K562 (cell line): ENCODE results near the gene NPR2. TPM values are rescaled to one million over a fixed set of nuclear protein-coding genes. Genes with fewer than 3 reads are reported as not detected.

Source experiments
- ATAC-seq: fragments of 200-7000 bp; cut with Tn5 transposase; 3 replicates; pipeline ENCODE4 v1.9.1; 2020; ENCODE audit warnings: moderate library complexity
- BruUV-seq: library from RNA; stranded (reverse); fragments of 400-500 nt; replicated peaks from 2 replicates; lab custom pipeline; 2021; lab: Mats Ljungman, UMichigan
- CTCF ChIA-PET: fragments of 300-600 bp; formaldehyde crosslinking; extraction: SDS; loops from one replicate; lab custom pipeline; 2021; ENCODE audit warnings: low intra/inter-chr PET ratio; lab: Yijun Ruan, JAX
- POLR2A ChIA-PET: fragments of 300-600, 350-650 bp; sonication (Branson Sonifier 250); formaldehyde crosslinking; extraction: SDS; loops from one replicate; lab custom pipeline; 2021; ENCODE audit warnings: antibody characterized with exemption, inconsistent platforms; lab: Yijun Ruan, JAX
- DNase-seq, 4 experiments: peaks; one replicate each; pipeline versions ENCODE4 v3.0.0 to v3.0.0-alpha.2; 2011 to 2018; ENCODE audit warnings: low spot score in 3 of 4, mixed read lengths in 3 of 4; ENCODE audit errors: extremely low read depth in 1 of 4
- FAIRE-seq: peaks from 2 replicates; lab custom pipeline; 2011; peaks lifted over from hg19 to GRCh38; lab: Jason Lieb, UNC
- H2AFZ ChIP-seq: 2 replicates; pipeline ENCODE4 v1.6.0; 2011; ENCODE audit warnings: low read depth, low read length, control low read depth, inconsistent platforms
- H3K27ac ChIP-seq: fragments of 200-600 bp; 3 replicates; pipeline ENCODE4 v1.8.0; 2011; ENCODE audit warnings: low read depth, mild to moderate bottlenecking, control low read depth, inconsistent platforms, low read length, moderate library complexity, mixed read lengths; ENCODE audit errors: extremely low read depth
- H3K27me3 ChIP-seq, 2 experiments: fragments of 300-600 bp in 1 of 2; 2 replicates in 1 of 2; 3 replicates in 1 of 2; pipeline versions ENCODE4 v1.6.0 to v1.8.0; 2011; ENCODE audit warnings: inconsistent platforms in 2 of 2, low read length in 2 of 2, mild to moderate bottlenecking in 1 of 2, mixed read lengths in 1 of 2, moderate library complexity in 1 of 2; ENCODE audit not compliant: control insufficient read depth in 2 of 2, insufficient read depth in 2 of 2
- H3K36me3 ChIP-seq: fragments of 300-600 bp; 3 replicates; pipeline ENCODE4 v1.8.0; 2011; ENCODE audit warnings: mild to moderate bottlenecking, low read length, inconsistent platforms; ENCODE audit not compliant: control insufficient read depth, insufficient read depth
- H3K4me1 ChIP-seq, 2 experiments: fragments of 200-600 bp in 1 of 2; replicated peaks in 1 of 2; 2 replicates in 1 of 2; 3 replicates in 1 of 2; pipeline versions ENCODE4 v1.5.1 to v1.8.0; 2011; ENCODE audit warnings: inconsistent platforms in 2 of 2, low read length in 2 of 2, mild to moderate bottlenecking in 1 of 2, mixed read lengths in 1 of 2, moderate library complexity in 1 of 2; ENCODE audit not compliant: control insufficient read depth in 2 of 2, insufficient read depth in 2 of 2
- H3K4me2 ChIP-seq: 2 replicates; pipeline ENCODE4 v1.6.1; 2011; ENCODE audit warnings: low read length, control low read depth, inconsistent platforms, mixed read lengths; ENCODE audit not compliant: insufficient read depth
- H3K4me3 ChIP-seq: fragments of 200-600 bp; sonication (generic), shearing (Covaris generic); 2 replicates; pipeline ENCODE4 v1.5.1; 2016; ENCODE audit warnings: control low read depth, inconsistent platforms
- H3K79me2 ChIP-seq: fragments of 200-600 bp; 3 replicates; pipeline ENCODE4 v1.8.0; 2011; ENCODE audit warnings: low read length, inconsistent platforms; ENCODE audit not compliant: control insufficient read depth, insufficient read depth
- H3K9ac ChIP-seq, 2 experiments: 2 replicates each; pipeline versions ENCODE4 v1.6.0 to v1.6.1; 2011; ENCODE audit warnings: low read depth in 2 of 2, low read length in 2 of 2, control low read depth in 1 of 2, inconsistent platforms in 1 of 2, mild to moderate bottlenecking in 1 of 2, mixed read lengths in 1 of 2; ENCODE audit not compliant: insufficient read depth in 1 of 2
- H3K9me1 ChIP-seq: one replicate; pipeline ENCODE4 v1.6.0; 2011; ENCODE audit warnings: inconsistent platforms, mild to moderate bottlenecking, low read length, moderate library complexity; ENCODE audit not compliant: control insufficient read depth, insufficient read depth
- H3K9me3 ChIP-seq: replicated peaks from 2 replicates; pipeline ENCODE4 v1.5.1; 2011; ENCODE audit warnings: low read depth, low read length, inconsistent platforms; ENCODE audit not compliant: control insufficient read depth, insufficient read depth
- H4K20me1 ChIP-seq: replicated peaks from 2 replicates; pipeline ENCODE4 v1.6.1; 2011; ENCODE audit warnings: low read length, inconsistent platforms, mixed read lengths; ENCODE audit not compliant: control insufficient read depth, insufficient read depth
- BRD4 ChIP-seq: fragments of 200-600 bp; sonication (generic); IDR thresholded peaks from 2 replicates; pipeline ENCODE4 v1.6.1; 2017; ENCODE audit warnings: inconsistent platforms
- CBFB ChIP-seq: sonication (generic); formaldehyde crosslinking; IDR thresholded peaks from 2 replicates; pipeline ENCODE4 v1.4.0; 2020; ENCODE audit warnings: mild to moderate bottlenecking, missing genetic modification reagents
- MEF2D ChIP-seq: conservative IDR thresholded peaks from 2 replicates; pipeline ENCODE4 v1.6.1; 2016; ENCODE audit warnings: low read depth, missing genetic modification characterization, missing compliant biosample characterization
- PPARD ChIP-seq: fragments of 250-450 bp; sonication (Bioruptor Pico); IDR thresholded peaks from 2 replicates; pipeline ENCODE4 v1.8.0; 2022; ENCODE audit warnings: inconsistent platforms, mild to moderate bottlenecking, moderate library complexity
- PRMT5 ChIP-seq: sonication (generic); formaldehyde crosslinking; IDR thresholded peaks from 2 replicates; pipeline ENCODE4 v1.5.0; 2020; ENCODE audit warnings: missing genetic modification reagents
- RBM39 ChIP-seq: fragments of 200-400 bp; formaldehyde crosslinking; optimal IDR thresholded peaks from 2 replicates; pipeline ENCODE3; 2018; ENCODE audit warnings: low read depth, low read length
- ZBTB8A ChIP-seq: fragments of 450-650 bp; IDR thresholded peaks from 2 replicates; pipeline ENCODE4 v1.6.1; 2018; ENCODE audit warnings: mild to moderate bottlenecking, moderate library complexity; ENCODE audit not compliant: partially characterized antibody
- ZNF766 ChIP-seq: fragments of 200-800 bp; sonication (Bioruptor generic); conservative IDR thresholded peaks from 2 replicates; pipeline ENCODE4 v1.6.1; 2016; ENCODE audit warnings: missing genetic modification characterization, missing compliant biosample characterization
- WGBS: fragments of 100-300 bp; shearing (Covaris generic); methylation state at CpG from one replicate; pipeline ENCODE4 v1.1.6; 2016; ENCODE audit warnings: low coverage, mixed read lengths; ENCODE audit not compliant: insufficient coverage; ENCODE audit errors: missing lambda C conversion rate; 5-methylcytosine and 5-hydroxymethylcytosine counted together
- in situ Hi-C: fragments of 300-500 bp; cut with MboI; formaldehyde crosslinking; loops from 4 replicates; pipeline ENCODE4 v1.15.0; 2018; ENCODE audit warnings: inconsistent platforms, mixed read lengths
- intact Hi-C: fragments of 100-400 bp; cut with micrococcal nuclease; formaldehyde crosslinking; loops from 2 replicates; pipeline ENCODE4 v1.14.2; 2022
- polyA plus RNA-seq, 8 experiments: library from polyadenylated mRNA; depleted of rRNA in 4 of 8; stranded (reverse) in 5 of 8; unstranded in 3 of 8; fragments of >200 nt; fragmentation: Nextera tagmentation in 2 of 8; fragmentation: Illumina TruSeq in 1 of 8; extraction: Ambion mirVana in 2 of 8; extraction: Trizol in 1 of 8; gene quantifications; 2 replicates each; pipeline versions ENCODE4 v1.2.1 to v1.2.3, GENCODE V29; 2011 to 2014; ENCODE audit warnings: inconsistent platforms in 1 of 8, missing spikeins in 1 of 8
- total RNA-seq, 7 experiments: library from RNA; depleted of rRNA in 6 of 7; stranded (reverse); fragments of >200 nt in 6 of 7; fragmentation: Illumina TruSeq in 2 of 7; extraction: Trizol in 2 of 7; gene quantifications; 2 replicates each; pipeline versions ENCODE4 v1.2.1 to v1.2.3, GENCODE V29; 2011 to 2021; ENCODE audit warnings: low replicate concordance in 1 of 7
- TF ChIP-seq, protein P1 (sequence below): sonication (generic); formaldehyde crosslinking; IDR thresholded peaks from 2 replicates; pipeline ENCODE4 v1.8.0; 2022; ENCODE audit warnings: mild to moderate bottlenecking, missing genetic modification reagents, borderline replicate concordance
- TF ChIP-seq, protein P2 (sequence below): sonication (generic); formaldehyde crosslinking; IDR thresholded peaks from 2 replicates; pipeline ENCODE4 v1.8.1; 2022; ENCODE audit warnings: missing genetic modification reagents
- TF ChIP-seq, protein P3 (sequence below): fragments of 450-650 bp; formaldehyde crosslinking; IDR thresholded peaks from 2 replicates; pipeline ENCODE4 v1.4.0; 2020; ENCODE audit warnings: mild to moderate bottlenecking, moderate library complexity
- TF ChIP-seq, protein P4 (sequence below): fragments of 450-650 bp; formaldehyde crosslinking; IDR thresholded peaks from 2 replicates; pipeline ENCODE4 v1.4.0; 2022; ENCODE audit warnings: mild to moderate bottlenecking, moderate library complexity
- TF ChIP-seq, protein P5 (sequence below), 3 experiments: fragments of 200-800 bp in 1 of 3; fragments of 250-450 bp in 1 of 3; fragments of 450-650 bp in 1 of 3; sonication (Bioruptor Pico) in 1 of 3; sonication (Bioruptor generic) in 1 of 3; formaldehyde crosslinking in 1 of 3; IDR thresholded peaks; 2 replicates each; pipeline versions ENCODE4 v1.6.1 to v1.8.0; 2016 to 2022; ENCODE audit warnings: mild to moderate bottlenecking in 2 of 3, missing genetic modification characterization in 2 of 3, missing compliant biosample characterization in 1 of 3, moderate library complexity in 1 of 3

Gene NPR2
- total and polyA plus RNA-seq, 9 of the 15 experiments (the other 6 are each of a cell fraction or from before 2014, with no cell fraction given), result 2.4 to 12.9 (median 6.0) TPM

DNA sequence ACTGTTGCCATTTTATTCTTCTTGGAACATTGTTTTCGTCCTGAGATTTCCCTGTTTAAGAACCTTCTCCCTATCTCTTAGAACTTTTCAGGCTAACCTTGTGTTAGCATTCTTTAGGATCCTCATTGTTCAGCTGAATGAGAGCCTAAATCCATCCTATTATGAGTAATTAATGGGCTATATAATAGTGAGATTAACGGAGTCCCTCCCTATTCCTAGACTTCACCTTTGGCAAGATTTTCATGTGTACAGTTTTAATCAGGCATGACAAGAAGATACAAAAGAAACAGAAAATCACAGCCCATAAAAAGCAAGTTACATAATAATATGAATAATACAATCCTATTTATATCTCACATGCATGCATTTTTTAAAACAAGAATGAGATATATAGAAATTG, 28.2 kb upstream of the NPR2 start:
- ATAC-seq (no peak), DNase-seq (no peak), FAIRE-seq (no peak)
- no peak overlapping the region for H2AFZ ChIP-seq
- BruUV-seq, result no TSS peak
- H3K4me1 ChIP-seq, result no peaks in the 10 kb centered on the region; a peak in 1 of 5 replicates
- H3K4me2 ChIP-seq, result no peak overlapping the region
- ChIA-PET POLR2A (interaction anchor here (0.7 to 1.5 kb wide), 2 partner anchors 9 to 46 kb away, joined by 3 read pairs; no protein-coding TSS in a partner anchor), CTCF (no interaction called here)
- no peak overlapping the region for H3K4me3 ChIP-seq
- TF ChIP-seq, protein P1, sequence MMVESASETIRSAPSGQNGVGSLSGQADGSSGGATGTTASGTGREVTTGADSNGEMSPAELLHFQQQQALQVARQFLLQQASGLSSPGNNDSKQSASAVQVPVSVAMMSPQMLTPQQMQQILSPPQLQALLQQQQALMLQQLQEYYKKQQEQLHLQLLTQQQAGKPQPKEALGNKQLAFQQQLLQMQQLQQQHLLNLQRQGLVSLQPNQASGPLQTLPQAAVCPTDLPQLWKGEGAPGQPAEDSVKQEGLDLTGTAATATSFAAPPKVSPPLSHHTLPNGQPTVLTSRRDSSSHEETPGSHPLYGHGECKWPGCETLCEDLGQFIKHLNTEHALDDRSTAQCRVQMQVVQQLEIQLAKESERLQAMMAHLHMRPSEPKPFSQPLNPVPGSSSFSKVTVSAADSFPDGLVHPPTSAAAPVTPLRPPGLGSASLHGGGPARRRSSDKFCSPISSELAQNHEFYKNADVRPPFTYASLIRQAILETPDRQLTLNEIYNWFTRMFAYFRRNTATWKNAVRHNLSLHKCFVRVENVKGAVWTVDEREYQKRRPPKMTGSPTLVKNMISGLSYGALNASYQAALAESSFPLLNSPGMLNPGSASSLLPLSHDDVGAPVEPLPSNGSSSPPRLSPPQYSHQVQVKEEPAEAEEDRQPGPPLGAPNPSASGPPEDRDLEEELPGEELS (CRISPR knock-in tag), result no peak
- TF ChIP-seq ZNF766 (CRISPR knock-in tag), result no peak
- TF ChIP-seq CBFB (CRISPR knock-in tag), result no peak
- TF ChIP-seq, protein P2, sequence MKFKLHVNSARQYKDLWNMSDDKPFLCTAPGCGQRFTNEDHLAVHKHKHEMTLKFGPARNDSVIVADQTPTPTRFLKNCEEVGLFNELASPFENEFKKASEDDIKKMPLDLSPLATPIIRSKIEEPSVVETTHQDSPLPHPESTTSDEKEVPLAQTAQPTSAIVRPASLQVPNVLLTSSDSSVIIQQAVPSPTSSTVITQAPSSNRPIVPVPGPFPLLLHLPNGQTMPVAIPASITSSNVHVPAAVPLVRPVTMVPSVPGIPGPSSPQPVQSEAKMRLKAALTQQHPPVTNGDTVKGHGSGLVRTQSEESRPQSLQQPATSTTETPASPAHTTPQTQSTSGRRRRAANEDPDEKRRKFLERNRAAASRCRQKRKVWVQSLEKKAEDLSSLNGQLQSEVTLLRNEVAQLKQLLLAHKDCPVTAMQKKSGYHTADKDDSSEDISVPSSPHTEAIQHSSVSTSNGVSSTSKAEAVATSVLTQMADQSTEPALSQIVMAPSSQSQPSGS, result no peak
- no peak for TF ChIP-seq PPARD (CRISPR knock-in tag)
- no peak for TF ChIP-seq RBM39
- no peak for TF ChIP-seq BRD4
- TF ChIP-seq, protein P3, sequence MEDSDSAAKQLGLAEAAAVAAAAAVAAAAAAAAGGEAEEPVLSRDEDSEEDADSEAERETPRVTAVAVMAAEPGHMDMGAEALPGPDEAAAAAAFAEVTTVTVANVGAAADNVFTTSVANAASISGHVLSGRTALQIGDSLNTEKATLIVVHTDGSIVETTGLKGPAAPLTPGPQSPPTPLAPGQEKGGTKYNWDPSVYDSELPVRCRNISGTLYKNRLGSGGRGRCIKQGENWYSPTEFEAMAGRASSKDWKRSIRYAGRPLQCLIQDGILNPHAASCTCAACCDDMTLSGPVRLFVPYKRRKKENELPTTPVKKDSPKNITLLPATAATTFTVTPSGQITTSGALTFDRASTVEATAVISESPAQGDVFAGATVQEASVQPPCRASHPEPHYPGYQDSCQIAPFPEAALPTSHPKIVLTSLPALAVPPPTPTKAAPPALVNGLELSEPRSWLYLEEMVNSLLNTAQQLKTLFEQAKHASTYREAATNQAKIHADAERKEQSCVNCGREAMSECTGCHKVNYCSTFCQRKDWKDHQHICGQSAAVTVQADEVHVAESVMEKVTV (CRISPR knock-in tag), result no peak
- TF ChIP-seq, protein P4, sequence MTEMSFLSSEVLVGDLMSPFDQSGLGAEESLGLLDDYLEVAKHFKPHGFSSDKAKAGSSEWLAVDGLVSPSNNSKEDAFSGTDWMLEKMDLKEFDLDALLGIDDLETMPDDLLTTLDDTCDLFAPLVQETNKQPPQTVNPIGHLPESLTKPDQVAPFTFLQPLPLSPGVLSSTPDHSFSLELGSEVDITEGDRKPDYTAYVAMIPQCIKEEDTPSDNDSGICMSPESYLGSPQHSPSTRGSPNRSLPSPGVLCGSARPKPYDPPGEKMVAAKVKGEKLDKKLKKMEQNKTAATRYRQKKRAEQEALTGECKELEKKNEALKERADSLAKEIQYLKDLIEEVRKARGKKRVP (CRISPR knock-in tag), result no peak
- no peak for TF ChIP-seq ZBTB8A
- TF ChIP-seq, protein P5, sequence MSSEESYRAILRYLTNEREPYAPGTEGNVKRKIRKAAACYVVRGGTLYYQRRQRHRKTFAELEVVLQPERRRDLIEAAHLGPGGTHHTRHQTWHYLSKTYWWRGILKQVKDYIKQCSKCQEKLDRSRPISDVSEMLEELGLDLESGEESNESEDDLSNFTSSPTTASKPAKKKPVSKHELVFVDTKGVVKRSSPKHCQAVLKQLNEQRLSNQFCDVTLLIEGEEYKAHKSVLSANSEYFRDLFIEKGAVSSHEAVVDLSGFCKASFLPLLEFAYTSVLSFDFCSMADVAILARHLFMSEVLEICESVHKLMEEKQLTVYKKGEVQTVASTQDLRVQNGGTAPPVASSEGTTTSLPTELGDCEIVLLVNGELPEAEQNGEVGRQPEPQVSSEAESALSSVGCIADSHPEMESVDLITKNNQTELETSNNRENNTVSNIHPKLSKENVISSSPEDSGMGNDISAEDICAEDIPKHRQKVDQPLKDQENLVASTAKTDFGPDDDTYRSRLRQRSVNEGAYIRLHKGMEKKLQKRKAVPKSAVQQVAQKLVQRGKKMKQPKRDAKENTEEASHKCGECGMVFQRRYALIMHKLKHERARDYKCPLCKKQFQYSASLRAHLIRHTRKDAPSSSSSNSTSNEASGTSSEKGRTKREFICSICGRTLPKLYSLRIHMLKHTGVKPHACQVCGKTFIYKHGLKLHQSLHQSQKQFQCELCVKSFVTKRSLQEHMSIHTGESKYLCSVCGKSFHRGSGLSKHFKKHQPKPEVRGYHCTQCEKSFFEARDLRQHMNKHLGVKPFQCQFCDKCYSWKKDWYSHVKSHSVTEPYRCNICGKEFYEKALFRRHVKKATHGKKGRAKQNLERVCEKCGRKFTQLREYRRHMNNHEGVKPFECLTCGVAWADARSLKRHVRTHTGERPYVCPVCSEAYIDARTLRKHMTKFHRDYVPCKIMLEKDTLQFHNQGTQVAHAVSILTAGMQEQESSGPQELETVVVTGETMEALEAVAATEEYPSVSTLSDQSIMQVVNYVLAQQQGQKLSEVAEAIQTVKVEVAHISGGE (CRISPR knock-in tag; IDR thresholded peaks at IDR 0.05), result no peak
- TF ChIP-seq PRMT5, result no peak
- no peak for TF ChIP-seq MEF2D (tag)
- peaks cover 46% of the 10 kb centered on the region for H3K79me2 ChIP-seq
- H3K27me3 ChIP-seq, result no peaks in the 10 kb centered on the region
- H3K36me3 ChIP-seq, result no peaks in the 10 kb centered on the region
- H3K9ac ChIP-seq, result no peak overlapping the region
- WGBS, result 77% methylated on average over 2 of the region's 2 CpGs
- intact Hi-C loops (no loop called here), in situ Hi-C loops (no loop called here)
- H3K9me3 ChIP-seq, result no peaks in the 10 kb centered on the region
- H3K9me1 ChIP-seq, result no peaks in the 10 kb centered on the region
- H3K27ac ChIP-seq, result no peak overlapping the region
- no peaks in the 10 kb centered on the region for H4K20me1 ChIP-seq
